HG03139 (cell line): ENCODE results near the gene SORBS1.

ENCODE experiments used
- ATAC-seq: cut with Tn5 transposase; IDR thresholded peaks from one replicate; pipeline ENCODE4 v1.9.1; 2021; ENCODE audit not compliant: unreplicated experiment

The SORBS1 gene

DNA sequence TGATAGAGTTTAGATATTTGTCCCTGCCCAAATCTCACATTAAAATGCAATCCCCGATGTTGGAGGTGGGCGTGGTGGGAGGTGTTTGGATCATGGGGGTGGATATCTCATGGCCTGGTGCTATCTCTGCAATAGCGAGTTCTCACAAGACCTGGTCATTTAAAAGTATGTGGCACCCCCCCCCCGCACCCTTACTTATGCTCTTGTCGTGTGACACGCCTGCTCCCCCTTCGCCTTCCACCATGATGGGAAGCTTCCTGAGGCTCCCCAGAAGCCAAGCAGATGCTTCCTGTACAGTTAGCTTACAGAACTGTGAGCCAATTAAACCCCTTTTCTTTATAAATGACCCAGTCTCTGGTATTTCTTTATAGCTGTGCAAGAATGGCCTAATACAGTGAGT, 118.8 kb downstream of the SORBS1 start:
- no peak for ATAC-seq

- ATAC-seq, result no peak
Observed at GRCh38 chr10:95441547-95441923, 119.6 kb downstream of the SORBS1 start.

- ATAC-seq, result peak; percentile 87
Observed at GRCh38 chr10:95440756-95441546, 120.2 kb downstream of the SORBS1 start.

DNA sequence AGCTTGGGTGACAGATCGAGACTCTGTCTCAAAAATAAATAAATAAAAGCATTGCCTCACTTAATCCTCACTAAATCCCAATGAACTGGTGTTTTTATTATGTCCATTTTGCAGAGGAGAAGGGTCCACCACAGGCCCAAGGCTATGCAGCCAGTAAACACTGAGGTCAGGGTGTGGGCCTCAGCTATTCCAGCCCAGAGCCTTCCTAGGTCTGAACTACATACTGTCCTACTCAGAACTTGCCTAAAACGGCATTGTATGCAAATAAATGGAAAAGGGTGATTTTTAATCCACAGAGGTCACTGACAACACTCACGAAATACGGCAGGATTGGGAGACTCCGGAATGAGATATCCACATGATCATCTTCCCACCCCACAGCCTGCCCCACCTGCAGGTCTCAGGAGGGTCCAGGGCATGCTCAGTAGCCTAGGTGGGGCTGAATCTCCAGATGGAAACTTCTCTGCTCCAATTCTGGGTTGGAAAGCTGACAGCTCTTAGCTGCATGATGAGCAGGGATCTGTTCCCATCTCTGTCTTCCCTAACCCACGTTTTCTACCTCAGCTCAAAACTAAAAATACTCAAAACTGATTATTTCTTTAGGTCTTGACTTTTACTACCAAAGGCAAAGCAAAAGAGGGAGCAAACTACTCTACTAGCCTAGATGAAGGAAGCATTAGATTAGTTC, 121.0 kb downstream of the SORBS1 start:
- no peak for ATAC-seq

- ATAC-seq, result no peak
Observed at GRCh38 chr10:95438781-95439180, 122.4 kb downstream of the SORBS1 start.

- ATAC-seq, result no peak
Observed at GRCh38 chr10:95437669-95438068, 123.5 kb downstream of the SORBS1 start.

DNA sequence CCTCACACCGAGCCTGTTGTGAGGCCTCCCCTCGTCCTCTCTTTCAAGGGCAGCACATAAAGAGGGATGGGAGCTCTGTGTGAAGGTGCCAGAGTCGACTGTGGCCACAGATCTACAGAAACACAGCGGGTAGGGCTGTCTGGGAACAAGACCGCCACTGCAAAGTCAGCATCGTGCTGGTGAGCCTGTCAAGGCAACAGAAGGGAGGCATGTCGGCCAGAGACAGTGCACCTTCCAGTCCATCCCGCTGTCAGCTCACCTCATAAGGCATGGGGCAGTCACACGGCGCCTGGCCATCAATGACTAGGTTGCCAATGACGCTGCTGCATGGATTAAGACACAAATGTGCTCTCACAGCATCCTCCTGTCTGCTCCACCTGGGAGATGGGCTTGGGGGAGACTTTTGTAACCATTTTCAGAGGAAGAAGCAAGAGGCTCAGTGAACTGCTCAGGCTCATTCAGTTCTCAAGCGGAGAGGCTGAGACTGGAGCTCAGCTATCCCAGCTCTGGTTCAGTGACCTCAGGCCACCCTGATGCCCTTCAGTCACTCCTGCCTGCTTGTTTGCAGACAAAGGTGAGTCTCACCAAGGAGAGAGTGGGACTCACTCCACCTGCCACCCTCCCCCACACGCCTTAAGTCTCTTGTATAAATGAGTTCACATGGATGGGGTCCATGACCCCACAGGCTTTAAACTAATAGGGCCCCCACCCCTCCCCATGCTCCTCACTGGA, 125.5 kb downstream of the SORBS1 start:
- ATAC-seq, result no peak

- ATAC-seq, result no peak
Observed at GRCh38 chr10:95434583-95434982, 126.6 kb downstream of the SORBS1 start.

DNA sequence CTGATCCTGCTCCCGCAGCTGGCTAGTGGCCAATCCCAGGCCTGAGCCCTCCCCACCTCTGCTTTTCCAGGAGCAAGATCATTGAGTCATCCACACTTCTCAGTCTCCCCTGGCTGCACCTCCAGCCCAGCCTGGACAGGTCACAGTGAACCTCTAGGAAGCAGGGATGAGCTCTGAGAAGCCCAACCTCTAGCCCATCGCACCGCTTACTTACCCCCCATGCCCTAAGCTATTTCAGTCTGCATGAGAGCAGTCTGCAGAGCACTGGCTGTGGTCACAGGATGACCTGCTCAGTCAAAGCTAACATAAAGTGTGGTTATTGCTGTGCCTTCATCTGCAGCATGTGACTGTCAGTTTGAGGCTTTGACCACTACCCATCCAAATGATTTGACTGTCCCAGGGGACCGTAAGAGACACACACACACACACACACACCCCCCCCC, 129.2 kb downstream of the SORBS1 start:
- no peak for ATAC-seq

DNA sequence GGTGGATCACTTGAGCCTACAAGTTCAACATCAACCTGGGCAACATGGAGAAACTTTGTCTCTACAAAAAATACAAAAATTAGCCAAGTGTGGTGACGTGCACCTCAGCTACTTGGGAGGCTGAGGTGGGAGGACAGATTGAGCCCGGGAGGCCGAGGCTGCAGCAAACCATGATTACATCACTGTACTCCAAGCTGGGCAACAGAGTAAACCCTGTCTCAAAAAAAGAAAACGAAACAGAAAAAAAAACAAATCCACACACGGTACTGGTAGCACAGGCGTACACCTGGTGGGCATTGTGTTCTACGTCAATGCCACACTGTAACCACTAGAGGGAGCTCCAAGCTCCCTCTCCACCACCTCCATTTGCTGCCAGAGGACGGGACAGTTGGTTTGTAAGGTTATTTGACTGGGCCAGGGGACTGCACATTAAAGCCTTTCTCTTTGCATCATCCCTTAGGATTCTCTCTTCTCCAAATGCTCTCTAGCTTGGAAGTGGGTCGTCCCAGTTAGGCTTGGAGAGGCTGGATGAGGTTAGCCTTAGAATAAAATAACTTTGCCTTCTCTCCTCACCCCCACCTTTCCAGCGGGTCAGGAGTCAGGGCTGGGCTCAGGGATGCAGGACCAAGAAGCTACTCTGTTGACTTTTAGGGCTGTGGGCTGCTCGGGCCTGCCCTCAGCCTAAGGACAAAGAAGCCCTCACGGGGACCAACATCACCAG, 130.8 kb downstream of the SORBS1 start:
- peak; percentile 75 for ATAC-seq

GRCh38 chr10:95429639-95430038, 131.5 kb downstream of the SORBS1 start:
- no peak for ATAC-seq

DNA sequence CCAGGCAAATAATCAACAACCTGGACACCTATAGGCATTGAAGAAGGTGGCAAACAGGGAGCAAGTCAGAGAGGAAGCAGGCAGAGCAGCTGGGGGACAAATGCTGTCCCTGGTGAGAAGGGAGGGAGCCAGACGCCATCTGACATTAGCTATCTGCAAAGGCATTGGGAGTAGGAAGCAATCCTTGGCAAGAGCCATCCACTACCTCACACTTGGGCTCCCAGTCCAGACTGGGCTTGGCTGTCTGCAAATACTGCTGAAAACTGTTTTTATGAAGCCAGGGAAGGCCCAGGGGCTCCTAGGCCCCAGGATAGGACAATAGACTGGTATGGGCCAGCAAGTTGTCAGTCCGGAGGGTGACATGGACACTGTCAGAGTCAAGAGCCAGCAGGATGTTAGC, 132.5 kb downstream of the SORBS1 start:
- no peak for ATAC-seq

DNA sequence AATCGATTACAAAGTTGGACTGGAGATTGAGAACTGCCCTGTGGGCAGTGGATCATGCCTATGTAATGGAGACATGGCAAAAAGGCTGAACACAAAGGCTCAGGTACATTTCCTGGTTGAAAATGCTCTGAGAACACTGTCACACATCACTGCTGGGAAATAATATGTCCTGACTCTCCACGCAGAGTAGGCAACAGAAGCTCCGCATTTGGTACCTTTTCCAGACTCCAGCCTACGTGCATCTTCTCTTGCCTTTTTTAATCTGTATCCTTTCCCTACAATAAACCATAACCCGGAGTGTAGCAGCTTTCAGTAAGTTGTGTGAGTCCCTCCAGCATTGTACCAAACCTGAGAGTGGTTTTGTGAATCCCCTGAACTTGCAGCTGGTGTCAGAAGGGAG, 134.7 kb downstream of the SORBS1 start:
- no peak for ATAC-seq

GRCh38 chr10:95425592-95426465, 135.3 kb downstream of the SORBS1 start:
- ATAC-seq, result no peak

DNA sequence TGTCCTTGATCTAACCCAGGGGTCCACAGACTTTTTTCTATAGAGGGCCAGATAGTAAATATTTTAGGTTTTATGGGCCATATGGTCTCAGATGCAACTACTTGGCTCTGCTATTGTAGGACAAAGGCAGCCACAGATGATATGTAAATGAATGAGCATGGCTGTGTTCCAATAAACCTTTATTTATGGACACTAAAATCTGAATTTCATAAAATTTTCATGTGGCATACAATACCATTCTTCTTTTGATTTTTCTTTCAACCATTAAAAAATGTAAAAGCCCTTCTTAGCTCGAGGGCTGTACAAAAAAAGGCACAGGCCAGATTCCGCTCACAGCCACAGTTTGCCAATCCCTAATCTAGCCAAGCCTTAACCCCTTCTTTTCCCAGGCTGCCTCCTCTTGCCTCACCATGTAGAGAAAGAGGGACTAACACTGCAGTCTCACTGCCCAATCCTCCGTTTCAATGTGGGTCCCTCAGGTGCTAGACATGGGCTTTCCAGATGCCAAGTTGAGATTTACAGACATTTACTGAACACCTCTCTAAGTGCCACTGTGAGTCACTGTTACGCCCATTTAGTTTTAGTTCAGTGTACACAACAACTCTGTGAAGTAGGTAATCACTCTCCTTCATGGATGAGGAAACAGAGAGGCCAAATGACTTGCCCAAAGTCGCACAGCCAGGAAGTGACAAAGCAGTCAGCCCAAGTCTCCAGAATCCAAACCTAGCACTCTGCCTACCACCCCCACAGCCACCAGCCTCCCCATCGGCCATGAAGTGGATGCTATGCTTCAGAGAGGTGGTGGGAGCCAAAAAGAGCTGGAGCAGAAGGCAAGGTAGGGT, 137.8 kb downstream of the SORBS1 start:
- no peak for ATAC-seq

DNA sequence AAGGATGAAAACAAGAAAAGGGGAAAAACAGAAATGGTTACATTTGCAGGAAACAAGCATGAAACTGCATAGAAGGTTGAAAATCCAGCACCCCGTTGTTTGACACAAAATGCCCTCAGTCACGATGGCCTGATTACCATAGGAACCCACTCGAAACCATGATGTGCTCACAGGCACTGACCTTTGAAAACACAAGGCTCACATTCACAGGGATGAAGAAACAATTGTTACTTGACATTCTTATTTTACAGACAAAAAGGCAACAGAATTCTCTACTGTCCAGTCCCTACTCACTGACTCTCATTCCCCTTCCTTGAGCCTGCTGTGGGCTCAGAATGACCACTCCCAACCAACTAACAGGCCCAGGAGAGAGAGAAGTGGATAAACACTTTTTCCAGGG, 138.9 kb downstream of the SORBS1 start:
- no peak for ATAC-seq

DNA sequence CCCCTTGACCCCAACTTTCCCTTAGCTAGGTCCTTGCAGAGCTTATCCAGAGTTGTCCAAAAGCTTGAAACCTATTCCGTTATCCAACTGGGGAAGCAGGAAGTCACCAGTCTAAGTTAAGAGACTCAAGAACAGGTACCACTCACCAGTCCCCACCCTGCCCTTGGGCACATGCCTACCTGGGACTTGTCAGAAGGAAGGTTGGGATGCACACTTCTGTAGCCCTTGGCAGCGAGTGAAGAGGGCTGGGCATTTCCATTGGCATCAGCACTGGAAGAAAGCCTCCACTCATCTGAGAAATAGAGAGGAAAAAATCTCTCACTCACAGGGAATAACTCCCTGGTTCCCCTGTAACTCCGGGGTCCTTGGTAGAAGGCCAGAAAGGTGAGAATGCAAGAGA, 139.4 kb downstream of the SORBS1 start:
- no peak for ATAC-seq

DNA sequence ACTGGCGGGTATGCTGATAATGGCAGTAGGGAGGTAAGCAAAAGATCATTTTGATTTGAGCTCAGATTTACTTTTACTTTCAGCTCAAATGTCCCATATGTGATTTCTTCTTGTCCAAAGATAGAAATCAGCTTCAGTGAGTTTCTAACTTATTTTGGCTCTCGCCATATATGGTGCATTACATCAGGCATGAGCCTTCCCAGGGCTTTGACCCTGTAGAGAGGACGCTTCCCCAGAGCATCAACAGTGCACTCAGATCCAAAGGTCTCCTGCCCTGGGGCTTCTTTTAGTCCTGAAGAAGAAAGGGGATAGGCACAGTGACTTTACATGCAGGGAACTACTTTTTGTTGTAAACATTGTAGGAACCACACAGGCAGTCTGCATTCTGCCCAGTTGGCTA, 141.8 kb downstream of the SORBS1 start:
- ATAC-seq, result no peak

DNA sequence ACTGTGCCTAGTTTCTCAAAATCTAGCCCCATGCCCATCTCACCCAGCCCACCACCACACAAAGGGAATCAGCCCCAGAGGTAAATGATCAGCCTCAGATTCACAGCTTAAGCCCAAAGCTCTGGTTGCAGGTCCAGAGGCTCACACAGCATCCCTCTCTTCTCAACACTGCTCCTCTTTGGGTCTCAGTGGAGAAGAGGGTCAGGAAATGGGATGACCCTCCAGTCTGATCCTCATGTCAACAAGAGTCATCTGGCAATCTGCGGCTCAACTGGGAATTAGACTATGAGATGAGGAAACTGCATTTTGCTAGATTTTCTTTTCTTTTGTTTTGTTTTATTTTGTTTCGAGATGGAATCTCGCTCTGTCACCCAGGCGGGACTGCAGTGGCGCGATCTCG, 144.2 kb downstream of the SORBS1 start:
- ATAC-seq, result no peak
